HL-60 (cell line): ENCODE data around the gene CBLC.

ENCODE experiments used
- DNase-seq, 2 experiments: peaks; one replicate each; pipeline ENCODE4 v3.0.0-alpha.2; 2010 to 2020; ENCODE audit warnings: low read depth in 1 of 2, low spot score in 1 of 2
- H3K27ac ChIP-seq: fragments of 250-450 bp; sonication (Bioruptor Pico); replicated peaks from 2 replicates; pipeline ENCODE4 v1.5.1; 2020; ENCODE audit warnings: mild to moderate bottlenecking, moderate library complexity
- H3K27me3 ChIP-seq: fragments of 250-450 bp; sonication (Bioruptor Pico); 2 replicates; pipeline ENCODE4 v1.5.1; 2021; ENCODE audit warnings: mild to moderate bottlenecking, moderate library complexity; ENCODE audit not compliant: insufficient read depth, poor library complexity, severe bottlenecking
- H3K4me3 ChIP-seq: replicated peaks from 2 replicates; pipeline ENCODE4 v1.5.1; 2011; ENCODE audit warnings: mild to moderate bottlenecking, control low read depth, low read length; ENCODE audit not compliant: insufficient read depth
- GABPA ChIP-seq: IDR thresholded peaks from 2 replicates; pipeline ENCODE4 v1.6.1; 2012; ENCODE audit warnings: low read depth
- POLR2AphosphoS5 ChIP-seq: IDR thresholded peaks from 2 replicates; pipeline ENCODE4 v1.6.1; 2012; ENCODE audit warnings: low read depth
- SPI1 ChIP-seq: IDR thresholded peaks from 2 replicates; pipeline ENCODE4 v1.6.1; 2012; ENCODE audit warnings: low read depth, mild to moderate bottlenecking, borderline replicate concordance
- TF ChIP-seq, protein P1 (sequence below): IDR thresholded peaks from one replicate; pipeline ENCODE4 v1.5.1; 2011; ENCODE audit warnings: low read length, control low read depth, inconsistent platforms; ENCODE audit not compliant: insufficient read depth
- TF ChIP-seq, protein P2 (sequence below): IDR thresholded peaks from 2 replicates; pipeline ENCODE4 v1.6.1; 2012; ENCODE audit warnings: low read depth; ENCODE audit not compliant: insufficient replicate concordance

CBLC gene

DNA sequence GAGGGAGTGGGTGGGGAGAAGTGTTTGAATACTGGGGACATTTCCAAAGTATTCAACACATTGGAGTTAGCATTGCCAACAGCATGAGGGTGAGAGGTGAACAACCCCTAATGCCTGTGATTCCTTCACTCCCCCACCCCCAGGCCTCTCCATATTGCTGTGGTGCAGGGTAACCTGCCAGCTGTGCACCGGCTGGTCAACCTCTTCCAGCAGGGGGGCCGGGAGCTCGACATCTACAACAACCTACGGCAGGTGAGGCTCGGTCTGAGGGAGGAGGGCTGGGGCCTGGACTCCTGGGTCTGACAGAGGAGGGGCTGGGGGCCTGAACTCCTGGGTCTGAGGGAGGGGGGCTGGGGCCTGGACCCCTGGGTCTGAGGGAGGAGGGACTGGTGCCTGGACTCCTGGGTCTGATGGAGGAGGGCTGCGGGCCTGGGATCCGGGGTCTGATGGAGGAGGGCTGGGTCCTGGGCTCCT is 21.6 kb upstream of the CBLC start:
- no peak for DNase-seq
- TF ChIP-seq, protein P1, sequence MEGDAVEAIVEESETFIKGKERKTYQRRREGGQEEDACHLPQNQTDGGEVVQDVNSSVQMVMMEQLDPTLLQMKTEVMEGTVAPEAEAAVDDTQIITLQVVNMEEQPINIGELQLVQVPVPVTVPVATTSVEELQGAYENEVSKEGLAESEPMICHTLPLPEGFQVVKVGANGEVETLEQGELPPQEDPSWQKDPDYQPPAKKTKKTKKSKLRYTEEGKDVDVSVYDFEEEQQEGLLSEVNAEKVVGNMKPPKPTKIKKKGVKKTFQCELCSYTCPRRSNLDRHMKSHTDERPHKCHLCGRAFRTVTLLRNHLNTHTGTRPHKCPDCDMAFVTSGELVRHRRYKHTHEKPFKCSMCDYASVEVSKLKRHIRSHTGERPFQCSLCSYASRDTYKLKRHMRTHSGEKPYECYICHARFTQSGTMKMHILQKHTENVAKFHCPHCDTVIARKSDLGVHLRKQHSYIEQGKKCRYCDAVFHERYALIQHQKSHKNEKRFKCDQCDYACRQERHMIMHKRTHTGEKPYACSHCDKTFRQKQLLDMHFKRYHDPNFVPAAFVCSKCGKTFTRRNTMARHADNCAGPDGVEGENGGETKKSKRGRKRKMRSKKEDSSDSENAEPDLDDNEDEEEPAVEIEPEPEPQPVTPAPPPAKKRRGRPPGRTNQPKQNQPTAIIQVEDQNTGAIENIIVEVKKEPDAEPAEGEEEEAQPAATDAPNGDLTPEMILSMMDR: no peak
- Histone ChIP-seq H3K27ac (no peak overlapping the region), H3K4me3 (no peak overlapping the region), H3K27me3 (no peaks in the 10 kb centered on the region)

DNA sequence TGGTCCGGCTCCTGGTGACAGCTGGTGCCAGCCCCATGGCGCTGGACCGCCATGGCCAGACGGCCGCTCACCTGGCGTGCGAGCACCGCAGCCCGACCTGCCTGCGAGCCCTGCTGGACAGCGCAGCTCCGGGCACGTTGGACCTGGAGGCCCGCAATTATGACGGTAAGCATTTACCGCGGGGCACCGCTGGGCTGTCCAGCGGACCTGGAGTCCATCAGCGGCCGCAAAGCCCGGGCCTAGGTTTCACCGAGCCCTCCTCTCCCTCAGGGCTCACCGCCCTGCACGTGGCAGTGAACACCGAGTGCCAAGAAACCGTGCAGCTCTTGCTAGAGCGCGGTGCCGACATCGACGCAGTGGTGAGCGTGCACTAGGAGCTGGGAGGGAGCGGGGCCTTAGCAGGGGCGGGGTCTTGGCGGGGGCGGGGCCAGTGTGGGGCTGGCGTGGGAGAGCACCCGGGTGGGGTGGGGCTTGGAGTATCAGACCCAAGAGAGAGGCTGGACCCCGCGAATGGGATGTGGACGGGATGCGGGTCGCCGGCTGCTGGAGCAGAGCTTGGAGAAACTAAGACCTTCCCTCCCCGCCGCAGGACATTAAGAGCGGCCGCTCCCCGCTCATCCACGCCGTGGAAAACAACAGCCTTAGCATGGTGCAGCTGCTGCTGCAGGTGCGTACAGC is 20.5 kb upstream of the CBLC start:
- DNase-seq: no peak
- no peak for TF ChIP-seq SPI1
- TF ChIP-seq, protein P1: no peak
- TF ChIP-seq, protein P2, sequence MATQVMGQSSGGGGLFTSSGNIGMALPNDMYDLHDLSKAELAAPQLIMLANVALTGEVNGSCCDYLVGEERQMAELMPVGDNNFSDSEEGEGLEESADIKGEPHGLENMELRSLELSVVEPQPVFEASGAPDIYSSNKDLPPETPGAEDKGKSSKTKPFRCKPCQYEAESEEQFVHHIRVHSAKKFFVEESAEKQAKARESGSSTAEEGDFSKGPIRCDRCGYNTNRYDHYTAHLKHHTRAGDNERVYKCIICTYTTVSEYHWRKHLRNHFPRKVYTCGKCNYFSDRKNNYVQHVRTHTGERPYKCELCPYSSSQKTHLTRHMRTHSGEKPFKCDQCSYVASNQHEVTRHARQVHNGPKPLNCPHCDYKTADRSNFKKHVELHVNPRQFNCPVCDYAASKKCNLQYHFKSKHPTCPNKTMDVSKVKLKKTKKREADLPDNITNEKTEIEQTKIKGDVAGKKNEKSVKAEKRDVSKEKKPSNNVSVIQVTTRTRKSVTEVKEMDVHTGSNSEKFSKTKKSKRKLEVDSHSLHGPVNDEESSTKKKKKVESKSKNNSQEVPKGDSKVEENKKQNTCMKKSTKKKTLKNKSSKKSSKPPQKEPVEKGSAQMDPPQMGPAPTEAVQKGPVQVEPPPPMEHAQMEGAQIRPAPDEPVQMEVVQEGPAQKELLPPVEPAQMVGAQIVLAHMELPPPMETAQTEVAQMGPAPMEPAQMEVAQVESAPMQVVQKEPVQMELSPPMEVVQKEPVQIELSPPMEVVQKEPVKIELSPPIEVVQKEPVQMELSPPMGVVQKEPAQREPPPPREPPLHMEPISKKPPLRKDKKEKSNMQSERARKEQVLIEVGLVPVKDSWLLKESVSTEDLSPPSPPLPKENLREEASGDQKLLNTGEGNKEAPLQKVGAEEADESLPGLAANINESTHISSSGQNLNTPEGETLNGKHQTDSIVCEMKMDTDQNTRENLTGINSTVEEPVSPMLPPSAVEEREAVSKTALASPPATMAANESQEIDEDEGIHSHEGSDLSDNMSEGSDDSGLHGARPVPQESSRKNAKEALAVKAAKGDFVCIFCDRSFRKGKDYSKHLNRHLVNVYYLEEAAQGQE: no peak
- TF ChIP-seq GABPA: no peak
- no peak for TF ChIP-seq POLR2AphosphoS5
- Histone ChIP-seq H3K27me3 (no peaks in the 10 kb centered on the region), H3K27ac (no peak overlapping the region), H3K4me3 (no peak overlapping the region)

DNA sequence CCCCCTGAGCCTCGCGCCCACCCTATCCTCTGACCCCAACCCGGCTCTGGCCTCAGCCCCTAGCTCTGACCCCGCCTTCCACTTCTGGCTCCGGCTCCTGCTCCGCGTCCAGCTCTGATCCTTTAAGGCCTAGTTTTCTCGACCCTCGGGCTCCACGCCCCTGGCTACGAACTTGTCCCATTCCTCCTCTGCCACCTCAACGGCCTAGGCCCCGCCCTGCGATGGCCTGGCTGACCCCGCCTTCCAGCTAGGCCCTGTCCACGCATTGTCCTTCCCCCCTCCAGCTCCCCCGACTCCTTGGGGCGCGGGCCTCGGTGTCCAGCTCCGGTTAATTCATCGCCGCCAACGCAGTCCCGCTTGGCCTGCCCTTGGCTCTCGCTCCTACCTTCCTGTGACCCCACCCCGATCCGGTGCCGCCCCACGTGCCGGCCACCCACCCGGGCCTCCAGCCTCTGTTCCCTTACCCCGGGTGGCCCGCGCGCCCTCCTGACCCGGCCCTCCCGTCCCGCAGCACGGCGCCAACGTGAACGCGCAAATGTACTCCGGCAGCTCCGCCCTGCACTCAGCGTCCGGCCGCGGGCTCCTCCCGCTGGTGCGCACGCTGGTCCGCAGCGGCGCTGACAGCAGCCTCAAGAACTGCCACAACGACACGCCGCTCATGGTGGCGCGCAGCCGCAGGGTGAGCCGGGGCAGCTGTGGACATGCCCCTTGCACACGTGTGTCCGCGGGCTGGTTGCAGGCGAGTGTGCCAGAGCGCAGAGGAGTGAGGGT is 19.8 kb upstream of the CBLC start:
- H3K27me3 ChIP-seq: no peaks in the 10 kb centered on the region
- no peak overlapping the region for H3K4me3 ChIP-seq
- H3K27ac ChIP-seq: no peak overlapping the region

More for the DNA sequence above, 19.8 kb upstream of the CBLC start:
- DNase-seq: no peak
- TF ChIP-seq, protein P1: no peak
- TF ChIP-seq SPI1 (no peak), GABPA (no peak), POLR2AphosphoS5 (no peak)
- TF ChIP-seq, protein P2: no peak
